Activated naive CD4-positive, alpha-beta T cell (primary cell): ENCODE data around the gene AOPEP.

Experiments
- DNase-seq, 4 experiments: peaks; one replicate each; lab custom pipeline; 2025; lab: John Stamatoyannopoulos, UW

AOPEP gene

DNA sequence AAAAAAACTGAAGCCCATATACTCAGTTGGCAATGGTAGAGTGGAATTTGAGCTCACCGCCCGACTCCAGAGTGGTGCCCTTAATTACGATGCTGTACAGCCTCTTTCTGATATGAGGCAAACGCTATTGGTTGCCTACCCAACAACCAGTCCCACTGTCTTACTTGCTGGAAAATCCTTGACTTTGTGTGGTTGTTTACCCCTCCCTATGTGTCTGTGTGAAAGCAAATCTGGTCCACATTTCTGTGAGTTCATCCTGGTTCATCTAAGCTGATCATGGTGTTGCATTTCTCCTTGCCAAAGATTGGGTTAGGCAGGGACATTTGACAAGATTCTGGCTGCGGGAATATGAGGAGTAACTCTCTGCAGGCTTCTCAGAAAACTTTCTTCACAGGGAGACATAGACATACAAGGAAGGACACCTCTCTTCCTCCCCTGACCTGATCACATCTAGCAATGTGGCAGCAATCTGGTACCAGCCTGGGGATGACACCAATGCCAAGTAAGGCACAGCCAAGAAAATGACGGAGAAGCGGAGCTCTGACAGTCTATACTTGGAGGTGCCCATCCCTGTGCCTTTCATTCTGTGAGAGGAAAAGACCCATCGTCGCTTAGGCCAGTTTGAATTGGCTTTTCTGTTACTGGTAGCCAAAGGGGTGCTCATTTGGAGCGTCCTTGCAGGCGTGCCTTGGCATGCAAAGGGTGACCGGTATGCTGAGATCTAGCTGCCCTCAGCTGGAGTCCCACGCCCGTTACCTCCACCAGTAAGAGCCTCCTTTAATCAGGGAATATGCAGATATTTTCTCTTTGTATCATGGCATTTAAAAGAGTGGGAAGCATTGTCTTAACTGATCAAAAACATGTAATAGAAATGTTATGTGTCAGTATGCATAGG, 124.3 kb downstream of the AOPEP start:
- no peak for DNase-seq

DNA sequence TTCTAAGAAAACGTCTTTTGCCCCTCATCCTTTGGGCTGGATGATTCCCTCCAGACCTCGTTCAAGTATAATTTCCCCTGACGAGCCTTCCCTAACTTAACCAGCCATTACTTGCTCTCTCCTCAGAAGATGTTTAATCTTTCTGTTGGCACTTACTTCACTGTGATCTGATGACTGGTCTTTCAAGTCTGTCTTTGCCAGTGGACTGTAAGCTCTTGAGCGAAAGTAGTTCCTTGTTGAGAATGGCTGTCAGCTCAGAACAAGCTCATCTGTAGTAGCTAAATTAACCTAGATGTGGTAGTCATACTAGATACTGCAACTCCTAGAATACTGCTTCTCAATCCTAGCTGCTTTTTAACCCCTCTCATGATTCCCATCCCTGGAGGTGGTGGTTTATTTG, 125.0 kb downstream of the AOPEP start:
- no peak for DNase-seq

DNA sequence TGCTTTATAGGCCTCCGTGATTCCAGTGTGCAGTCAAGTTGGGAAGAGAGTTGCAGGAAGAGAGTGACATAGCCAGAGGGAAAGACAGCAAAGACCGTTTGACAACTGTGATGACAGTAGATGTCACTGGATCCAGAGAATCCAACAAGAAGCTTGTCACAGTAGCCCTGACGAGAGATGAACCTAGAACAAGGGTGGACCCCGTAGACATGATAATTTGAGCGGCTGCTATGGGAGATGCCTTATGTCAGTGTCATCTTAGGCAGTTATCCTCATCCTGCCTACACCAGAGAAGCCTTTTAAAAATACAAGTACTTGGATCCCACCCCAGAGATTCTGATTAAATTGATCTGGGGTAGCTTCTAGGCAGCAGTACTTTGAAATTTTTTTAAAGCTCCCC, 125.4 kb downstream of the AOPEP start:
- DNase-seq = no peak

GRCh38 chr9:94852373-94852772, 125.9 kb downstream of the AOPEP start:
- DNase-seq = no peak

DNA sequence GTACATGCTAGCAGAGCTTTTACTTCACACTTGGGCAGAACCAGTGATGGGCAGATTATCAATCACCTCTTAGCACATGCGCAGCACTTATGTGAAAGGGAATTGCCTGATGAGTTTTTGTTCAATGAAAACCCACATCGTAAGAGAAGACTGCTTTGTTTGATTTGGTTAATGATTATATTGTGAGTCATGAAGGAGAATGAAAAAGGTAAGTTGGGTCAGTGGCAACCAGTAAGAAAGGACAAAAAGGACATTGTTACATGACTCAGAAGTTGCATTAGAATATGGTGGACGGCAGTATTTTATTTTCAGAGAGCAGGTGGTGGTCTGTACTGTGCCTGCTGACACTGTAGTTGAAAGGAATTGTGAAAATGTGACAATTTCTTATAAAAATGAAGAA, 127.4 kb downstream of the AOPEP start:
- no peak for DNase-seq

GRCh38 chr9:94855903-94856302, 129.4 kb downstream of the AOPEP start:
- DNase-seq = no peak

DNA sequence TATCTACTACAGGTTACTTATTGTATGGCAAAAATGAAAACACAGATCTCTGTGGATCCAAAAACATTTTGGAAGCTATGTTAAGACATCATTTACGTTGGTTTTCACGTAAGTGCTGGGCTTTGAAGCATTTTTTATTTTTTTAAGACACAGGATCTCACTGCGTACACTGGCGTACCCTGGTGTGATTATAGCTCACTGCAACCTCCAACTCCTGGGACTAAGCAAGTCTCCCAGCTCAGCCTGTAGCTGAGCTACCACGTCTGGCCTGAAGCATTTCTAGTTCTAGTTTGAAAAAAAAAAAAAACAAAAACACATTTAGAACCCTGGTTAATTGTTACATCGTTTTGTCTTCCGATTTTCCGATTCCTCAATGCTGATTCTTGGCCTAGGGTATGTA, 131.3 kb downstream of the AOPEP start:
- no peak for DNase-seq

DNA sequence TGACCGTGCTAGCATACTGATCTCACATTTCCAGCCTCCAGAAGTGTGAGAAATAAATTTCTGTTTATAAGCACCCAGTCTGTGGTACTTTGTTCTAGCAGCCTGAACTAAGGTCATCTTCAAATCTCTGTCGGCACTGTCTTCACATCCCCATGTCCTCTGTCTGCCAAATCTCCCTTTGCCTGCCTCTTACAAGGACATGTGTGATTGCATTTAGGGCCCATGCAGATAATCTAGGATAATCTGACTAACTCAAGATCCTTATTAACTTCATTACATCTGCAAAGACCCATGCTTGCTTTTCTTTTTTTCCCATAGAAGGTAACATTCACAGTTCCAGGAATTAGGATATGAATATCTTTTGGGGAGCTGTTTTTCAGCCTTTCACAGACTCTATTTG, 132.7 kb downstream of the AOPEP start:
- DNase-seq = no peak

DNA sequence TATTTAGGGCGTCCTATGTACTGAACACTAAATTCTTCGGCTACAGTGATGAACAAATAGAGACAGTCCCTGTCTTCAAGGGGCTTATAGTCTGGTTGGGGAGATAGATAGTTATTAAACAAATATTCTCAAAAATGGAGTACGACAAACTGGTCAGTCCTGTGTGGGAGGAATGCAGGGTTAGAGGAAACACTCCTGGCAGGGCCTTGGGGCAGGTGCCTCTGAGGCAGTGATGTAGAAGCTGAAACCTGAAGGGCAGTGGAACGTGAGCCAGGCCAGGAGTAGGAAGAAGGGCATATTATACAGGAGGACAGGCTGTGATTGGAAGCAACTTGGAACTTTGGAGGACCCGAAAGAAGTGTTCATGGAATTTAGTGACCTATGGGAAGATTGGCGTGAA, 133.4 kb downstream of the AOPEP start:
- no peak for DNase-seq

GRCh38 chr9:94860678-94861588, 134.4 kb downstream of the AOPEP start:
- peak in 2 of 4 experiments; percentile 29 to 41 for DNase-seq

- no peak for DNase-seq
Observed at GRCh38 chr9:94861589-94862272, 135.2 kb downstream of the AOPEP start.

- DNase-seq = no peak
Observed at GRCh38 chr9:94864196-94864595, 137.7 kb downstream of the AOPEP start.

- no peak for DNase-seq
Observed at GRCh38 chr9:94864862-94865509, 138.5 kb downstream of the AOPEP start.

DNA sequence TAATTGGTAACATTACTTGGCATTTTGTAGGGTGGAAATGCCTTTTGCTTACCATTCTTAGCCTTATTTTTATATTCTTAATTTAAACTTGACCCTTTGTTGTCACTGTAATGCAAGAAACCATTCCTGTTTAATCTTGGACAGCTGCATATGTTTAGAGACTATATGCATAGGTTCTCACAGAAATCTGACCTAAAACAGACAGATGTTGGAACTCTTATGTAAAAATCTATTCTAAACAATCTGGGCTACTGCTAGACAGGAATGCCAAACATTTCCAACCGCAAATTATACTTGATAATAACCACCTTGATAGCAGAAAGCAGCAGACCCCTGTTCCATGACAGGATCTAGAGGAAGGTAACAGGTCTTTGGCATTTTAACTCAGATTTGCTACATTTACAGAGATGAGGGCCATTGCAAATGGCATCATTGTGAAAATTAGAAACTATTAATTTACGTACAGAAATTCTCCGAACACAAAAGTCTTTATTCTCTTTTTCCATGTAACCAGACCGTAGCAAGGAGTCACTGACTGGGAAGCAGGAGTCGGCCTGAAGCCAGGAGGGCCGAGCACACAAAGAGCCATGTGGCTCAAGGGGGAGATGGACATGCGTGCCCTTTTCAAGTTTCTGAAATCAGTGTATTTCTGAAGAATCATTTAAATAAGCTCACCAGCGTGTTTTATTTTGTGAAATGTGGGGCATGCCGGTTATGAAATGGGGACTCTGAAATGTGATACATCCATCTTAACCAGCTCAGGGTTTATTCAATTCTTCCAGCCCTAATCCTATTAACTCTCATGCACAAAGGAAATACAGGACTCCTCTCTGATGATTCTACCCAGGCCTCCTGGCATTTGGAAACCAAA, 139.3 kb downstream of the AOPEP start:
- DNase-seq = no peak

DNA sequence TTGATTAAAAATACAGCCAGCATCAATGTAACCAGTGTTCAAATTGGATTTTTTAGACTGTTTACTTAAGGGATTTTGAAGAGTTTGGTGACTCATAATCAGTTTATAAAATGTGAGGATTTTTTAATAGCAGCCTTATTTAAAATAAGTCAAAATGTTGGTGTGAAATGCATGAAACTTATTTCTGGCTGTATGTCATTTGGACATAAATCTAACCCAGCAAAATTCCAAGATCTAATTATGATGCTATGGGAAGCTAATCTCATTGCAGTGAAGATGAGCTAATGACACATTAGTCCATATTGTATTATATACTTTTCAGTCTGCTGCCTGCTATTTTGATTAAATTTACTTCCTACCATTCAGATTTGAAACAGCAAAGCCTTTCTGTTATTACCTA, 140.3 kb downstream of the AOPEP start:
- DNase-seq = no peak

- DNase-seq = no peak
Observed at GRCh38 chr9:94867281-94867841, 140.9 kb downstream of the AOPEP start.

DNA sequence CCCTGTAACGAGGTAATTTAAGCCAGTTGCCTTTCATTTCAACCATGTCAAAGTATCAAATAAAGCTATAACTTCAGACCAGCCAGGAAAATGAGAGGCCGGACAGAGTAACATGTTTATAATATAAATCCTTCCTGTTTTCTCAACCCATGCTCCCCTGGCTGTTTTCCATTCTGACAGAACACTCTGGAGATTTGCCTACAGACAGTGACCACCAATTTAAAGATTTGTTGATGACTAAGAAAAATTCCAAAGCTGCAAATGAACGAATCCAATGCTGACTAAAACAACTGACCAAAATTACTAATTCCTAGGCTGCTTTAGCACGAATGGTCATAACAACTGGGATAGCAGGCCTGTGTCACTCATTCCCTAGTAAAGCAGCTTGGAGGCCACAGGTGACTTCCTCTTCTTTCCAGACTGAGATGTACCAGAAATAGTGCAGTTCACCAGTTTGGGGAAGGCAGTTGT, 141.4 kb downstream of the AOPEP start:
- DNase-seq = no peak

DNA sequence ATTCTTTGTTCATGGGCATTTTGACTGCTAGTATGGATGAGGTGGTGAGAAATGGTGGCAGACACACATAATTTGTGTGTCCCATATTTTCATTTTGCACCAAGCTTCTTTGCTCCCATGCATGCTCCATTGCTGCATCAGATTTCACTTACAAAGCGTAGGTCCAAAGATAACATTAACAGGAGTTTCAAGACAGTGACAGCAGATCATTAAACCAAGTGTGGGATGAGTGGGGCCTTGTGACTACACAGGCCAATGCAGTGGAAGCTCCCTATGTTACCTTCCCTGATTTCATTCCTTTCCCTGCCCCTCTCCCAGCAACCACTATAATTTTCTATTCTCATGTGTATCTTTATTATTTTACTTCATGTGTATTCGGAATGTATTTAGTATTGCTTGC, 142.0 kb downstream of the AOPEP start:
- no peak for DNase-seq

DNA sequence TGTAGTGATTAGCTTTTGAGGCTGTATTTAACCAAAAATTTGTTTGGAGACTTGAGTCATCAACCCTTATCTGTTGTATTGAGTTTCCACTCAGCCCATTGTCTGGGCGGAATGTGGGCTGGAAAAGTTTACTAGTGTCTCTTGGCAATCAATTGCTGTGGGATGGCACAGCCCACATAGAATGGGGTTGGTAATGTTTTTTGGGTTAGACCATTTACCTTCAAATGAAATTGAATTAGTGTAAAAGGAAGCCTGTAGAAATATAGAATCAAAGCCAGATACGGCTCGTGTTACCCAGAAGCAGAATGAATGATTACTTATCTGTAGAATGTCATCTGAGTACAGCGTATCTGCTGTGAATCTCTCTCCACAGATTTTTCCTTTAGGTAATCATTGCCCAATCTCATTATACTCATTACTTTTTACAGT, 142.9 kb downstream of the AOPEP start:
- DNase-seq = no peak

GRCh38 chr9:94870465-94870792, 143.9 kb downstream of the AOPEP start:
- DNase-seq = no peak
